Stimulated activated naive CD8-positive, alpha-beta T cell treated with anti-CD3 and anti-CD28 coated beads, Interleukin-15, Interleukin-2, amounts not matched to agents 100 U/mL and 50 U/mL, for 24 hours (primary cell): ENCODE data around the gene RBM8A.

Experiments
- ATAC-seq: fragments of 150-1000 bp; cut with Tn5 transposase; one replicate; pipeline ENCODE4 v1.10.0; 2021
- DNase-seq: peaks from one replicate; pipeline ENCODE4 v3.0.0; 2021

Gene RBM8A

GRCh38 chr1:145927063-145927886, at the start of gene RBM8A:
RBM8A (minus strand) TSS chr1:145927484; CDS start chr1:145927426, 58 bp downstream.
- peak; percentile 97 for ATAC-seq
- DNase-seq = peak; percentile 89

DNA sequence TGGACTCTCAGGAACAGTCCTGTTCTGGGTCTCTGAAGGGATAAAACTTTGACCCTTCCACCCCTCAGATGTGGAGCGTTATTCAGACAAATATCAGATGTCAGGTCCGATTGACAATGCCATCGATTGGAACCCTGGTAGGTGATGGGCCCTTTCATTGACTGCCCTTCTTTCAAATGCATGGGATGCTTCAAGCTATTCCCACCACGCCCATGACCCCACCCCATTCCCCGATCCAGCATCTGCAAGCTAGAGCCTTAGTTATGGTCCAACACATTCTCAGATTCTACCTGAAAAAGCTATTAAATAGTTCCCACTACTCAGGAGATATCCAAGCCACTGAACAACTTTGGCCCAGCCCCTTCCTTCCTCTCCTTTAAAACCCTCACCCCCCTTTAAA, 49.7 kb upstream of the RBM8A start:
- DNase-seq (no peak), ATAC-seq (no peak)

DNA sequence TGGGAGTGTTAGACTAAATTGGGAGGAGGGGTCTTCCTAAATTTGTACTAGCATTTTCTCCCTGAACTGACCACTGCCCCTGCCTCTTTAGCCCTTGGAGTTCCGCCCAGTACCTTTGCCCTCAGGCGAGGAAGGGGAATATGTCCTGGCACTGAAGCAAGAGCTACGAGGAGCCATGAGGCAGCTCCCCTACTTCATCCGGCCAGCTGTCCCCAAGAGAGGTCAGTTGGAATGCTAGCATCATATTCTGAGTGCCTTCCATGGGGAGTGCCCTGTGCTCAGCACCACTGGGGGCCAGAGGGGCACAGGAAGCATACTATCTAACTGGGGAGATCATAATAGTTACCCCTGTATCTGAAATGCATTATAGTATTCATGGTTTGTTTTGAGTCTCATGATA, 47.9 kb upstream of the RBM8A start:
- ATAC-seq = no peak
- no peak for DNase-seq

DNA sequence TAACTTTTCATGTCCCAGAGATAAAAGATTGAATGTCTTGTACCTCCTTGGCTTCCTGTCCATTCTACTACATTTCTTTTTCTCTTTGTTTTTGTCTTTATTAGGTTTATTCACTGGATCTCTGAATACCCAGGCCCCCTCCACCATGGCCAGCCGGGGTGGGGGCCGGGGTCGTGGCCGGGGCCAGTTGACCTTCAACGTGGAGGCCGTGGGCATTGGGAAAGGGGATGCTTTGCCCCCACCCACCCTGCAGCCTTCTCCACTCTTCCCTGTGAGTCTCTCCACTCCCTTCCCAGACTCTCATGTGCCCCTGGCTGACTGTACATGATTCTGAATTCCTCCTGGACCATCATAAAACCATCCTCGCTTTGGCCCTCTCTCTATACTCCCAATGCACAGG, 47.4 kb upstream of the RBM8A start:
- DNase-seq = no peak
- no peak for ATAC-seq

DNA sequence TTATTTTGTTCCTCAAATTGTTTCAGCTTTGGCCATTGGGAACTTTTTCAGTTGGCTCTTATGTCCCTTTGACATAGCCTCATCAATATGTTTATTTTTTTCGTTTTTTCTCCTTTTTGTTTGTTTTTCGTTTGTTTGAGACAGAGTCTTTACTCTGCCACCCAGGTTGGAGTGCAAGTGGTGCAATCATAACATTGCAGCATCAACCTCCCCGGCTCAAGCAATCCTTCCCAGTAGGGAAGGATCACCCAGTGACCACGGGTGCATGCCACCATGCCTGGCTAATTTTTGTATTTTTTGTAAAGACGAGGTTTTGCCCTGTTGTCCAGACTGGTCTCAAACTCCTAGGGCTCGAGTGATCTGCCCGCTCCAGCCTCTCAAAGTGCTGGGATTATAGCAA, 45.3 kb upstream of the RBM8A start:
- ATAC-seq = no peak

GRCh38 chr1:145967288-145967687, 40.0 kb upstream of the RBM8A start:
- no peak for DNase-seq
- no peak for ATAC-seq

More for the DNA sequence above, 45.3 kb upstream of the RBM8A start:
- no peak for DNase-seq

GRCh38 chr1:145965119-145965744, 37.9 kb upstream of the RBM8A start:
- DNase-seq (no peak), ATAC-seq (no peak)

DNA sequence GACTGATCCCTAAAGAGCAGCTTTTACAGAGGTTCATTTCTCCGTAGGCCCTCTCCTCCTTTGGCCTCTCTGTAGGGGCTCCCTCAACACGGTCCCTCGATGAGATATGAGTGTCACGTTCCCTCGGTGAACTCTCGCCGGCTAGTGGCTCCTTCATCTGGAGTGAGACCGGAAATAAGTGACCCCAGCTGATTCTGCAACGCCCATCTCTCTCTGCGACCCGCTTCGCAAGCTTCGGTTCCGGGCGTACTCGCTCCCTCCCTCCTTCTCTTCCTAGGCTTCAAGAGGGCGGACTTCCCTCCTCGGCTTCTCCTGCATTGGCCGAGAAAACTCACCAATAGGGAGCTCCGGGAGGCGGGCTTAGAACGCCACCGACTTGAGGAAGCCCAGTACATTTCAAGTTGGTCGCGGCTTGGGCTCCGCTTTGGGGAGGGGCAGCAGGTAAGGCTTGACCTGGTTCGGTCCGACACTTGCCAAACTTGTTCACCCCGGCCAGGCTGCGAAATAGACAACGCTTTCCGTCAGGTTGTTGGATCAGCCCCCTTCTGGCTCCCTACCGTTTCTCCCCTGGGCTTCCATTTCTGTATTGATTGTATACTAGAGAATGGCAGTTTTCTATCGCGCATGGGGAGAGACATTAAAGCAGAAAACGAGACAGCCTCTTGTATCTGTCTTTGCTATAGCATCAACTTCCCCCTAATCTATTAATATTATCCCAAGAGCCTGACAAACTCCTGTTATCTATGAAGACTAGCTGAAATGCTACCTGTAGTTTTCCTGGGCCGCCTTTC, 37.2 kb upstream of the RBM8A start, which contains the start of the genes ANKRD34A and POLR3GL:
TSS of gene ANKRD34A (minus strand) at position 248 of the 791 bp plus-strand sequence. CDS start 2,816 bp downstream, outside the sequence.
TSS of gene POLR3GL (plus strand) at position 363 of the 791 bp plus-strand sequence. CDS start 10,176 bp downstream, outside the sequence.
- peak; percentile 90 for ATAC-seq
- peak; percentile 90 for DNase-seq

DNA sequence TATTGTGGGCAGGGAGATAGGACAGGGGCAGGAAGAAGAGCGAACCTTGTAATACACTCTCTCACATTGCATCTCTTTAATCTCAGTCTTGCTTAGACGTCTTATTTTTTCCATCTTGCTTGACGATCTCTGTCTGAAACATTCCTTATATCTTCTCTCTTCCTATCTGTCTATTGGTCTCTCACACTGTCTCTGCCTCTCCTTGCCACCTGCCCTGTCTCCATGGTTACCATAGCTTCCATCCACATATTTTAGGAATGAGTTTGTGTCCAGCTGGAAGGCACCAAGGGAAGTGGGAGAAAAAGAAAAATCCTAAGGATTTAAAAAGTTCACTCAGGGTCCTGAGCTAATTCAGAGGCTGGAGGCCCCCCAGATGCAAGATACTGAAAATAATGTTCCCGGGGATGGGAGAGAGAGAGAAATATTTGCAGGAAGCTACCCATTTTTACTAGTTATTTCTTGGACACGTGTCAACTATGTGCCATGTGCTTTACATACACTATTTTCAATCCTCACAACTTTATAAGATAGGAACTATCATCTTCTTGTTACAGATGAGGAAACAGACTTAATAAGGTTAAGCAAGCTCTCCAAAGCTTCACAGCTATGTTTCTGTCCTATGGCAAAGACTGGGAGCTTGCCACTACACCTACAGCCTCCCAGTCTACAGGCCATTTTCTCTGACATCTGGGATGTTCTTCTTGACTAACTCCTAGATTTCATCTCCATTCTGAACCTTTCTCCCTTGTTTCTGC, 36.2 kb upstream of the RBM8A start:
- DNase-seq (no peak), ATAC-seq (no peak)

GRCh38 chr1:145962157-145963102, 35.1 kb upstream of the RBM8A start:
- ATAC-seq = no peak
- peak; percentile 54 for DNase-seq

DNA sequence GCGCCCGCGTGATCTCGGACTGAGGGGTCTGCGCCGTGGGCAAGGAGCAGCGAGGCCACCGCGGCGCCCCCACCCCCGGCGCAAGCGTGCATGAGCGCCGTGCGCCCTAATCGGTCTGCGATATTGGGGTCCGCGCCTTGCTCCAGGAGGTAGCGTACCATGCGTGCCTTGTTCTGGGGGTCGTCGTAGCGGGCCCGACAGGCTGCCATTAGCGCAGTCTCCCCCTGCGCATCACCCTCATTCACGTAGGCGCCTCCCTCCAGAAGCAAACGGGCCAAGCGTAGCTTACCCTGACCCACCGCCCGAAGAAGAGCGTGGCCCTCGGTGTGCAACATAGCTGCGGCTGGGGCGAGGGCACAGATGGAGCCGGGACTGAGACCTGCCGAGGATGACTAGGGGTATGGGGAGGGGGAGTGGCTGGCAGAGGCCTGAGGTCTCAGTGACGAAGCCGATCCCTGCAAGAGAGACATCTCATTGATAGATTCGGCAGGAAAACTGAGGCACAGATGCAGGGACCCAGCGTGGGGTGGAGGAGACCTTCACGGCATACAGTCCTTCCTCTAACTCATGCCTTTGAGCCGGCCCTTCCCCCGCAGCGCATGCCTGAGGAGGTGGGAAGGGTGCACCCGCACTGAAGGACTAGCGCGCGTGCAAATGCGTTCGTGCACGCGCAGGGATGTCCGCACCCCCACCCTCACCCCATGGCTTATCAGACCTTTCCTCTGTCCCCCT, 34.3 kb upstream of the RBM8A start:
- ATAC-seq (peak; percentile 1), DNase-seq (peak; percentile 77)

DNA sequence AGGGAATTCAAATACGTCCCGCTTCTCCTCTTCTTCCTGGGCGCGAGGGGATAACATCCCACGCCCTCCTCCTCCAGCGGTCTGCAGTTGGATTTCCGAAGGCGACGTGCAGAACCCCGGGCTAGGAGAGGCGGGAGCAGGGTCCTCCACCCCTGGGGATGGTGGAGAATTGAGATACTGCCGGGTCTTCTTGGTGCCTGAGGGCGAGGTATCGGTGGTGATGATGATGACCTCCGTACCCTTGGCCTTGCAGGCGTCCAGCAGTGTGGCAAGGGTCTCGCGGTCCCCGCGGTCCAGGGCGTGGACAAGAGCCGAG, 33.8 kb upstream of the RBM8A start:
- DNase-seq (no peak), ATAC-seq (no peak)

DNA sequence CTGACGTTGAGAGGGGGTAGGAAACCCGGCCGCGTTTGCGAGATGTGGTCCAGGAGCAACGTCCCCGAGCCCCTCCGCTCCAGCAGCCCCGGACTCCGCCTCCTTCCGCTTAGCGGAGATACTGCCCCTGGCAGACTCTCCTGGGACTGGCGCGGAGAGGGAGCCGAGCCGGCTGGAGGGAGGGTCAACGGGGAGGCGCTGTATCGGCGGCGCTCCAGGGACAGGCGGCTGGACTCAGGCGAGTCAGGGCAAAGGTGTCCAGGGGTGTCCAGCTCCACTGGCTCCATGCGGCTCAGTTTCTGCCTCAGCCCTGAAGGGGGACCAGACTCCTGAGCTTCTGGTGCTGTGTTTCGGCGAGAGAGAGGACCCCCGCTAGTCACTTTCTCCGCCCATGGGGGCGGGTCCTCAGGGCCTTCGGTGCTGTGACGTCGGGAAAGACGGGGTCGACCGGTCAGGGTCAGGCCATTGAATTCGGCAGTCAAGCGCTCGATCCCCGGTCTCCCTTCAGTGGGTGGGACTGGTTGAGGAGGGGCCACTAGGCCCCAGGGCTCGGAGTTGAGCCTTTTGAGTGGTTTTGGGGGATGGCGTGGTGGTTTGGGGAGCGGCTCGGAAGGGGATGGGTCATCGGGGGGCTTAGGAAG, 33.3 kb upstream of the RBM8A start:
- ATAC-seq (no peak), DNase-seq (peak; percentile 71)

GRCh38 chr1:145959957-145960467, 32.7 kb upstream of the RBM8A start:
- ATAC-seq = no peak
- DNase-seq = no peak

DNA sequence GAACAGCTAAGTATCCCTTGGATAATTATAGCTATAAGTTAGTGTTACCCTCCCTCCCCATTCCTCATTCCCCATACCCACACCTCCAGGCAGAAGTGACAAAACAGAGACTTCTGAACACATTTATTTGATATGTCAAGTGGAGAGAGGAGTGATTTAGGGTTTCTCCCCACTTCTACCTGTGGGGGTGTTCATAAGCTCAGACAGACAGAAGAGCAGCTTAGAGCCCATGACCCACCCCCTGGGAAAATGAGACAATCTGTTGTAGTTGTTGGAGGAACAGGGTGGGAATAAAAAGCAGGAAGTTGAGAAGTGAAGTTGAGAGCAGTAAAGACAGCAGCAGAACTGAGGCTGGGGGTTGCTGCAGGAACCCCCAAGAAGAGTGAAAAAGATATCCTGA, 32.0 kb upstream of the RBM8A start:
- ATAC-seq (no peak), DNase-seq (no peak)

DNA sequence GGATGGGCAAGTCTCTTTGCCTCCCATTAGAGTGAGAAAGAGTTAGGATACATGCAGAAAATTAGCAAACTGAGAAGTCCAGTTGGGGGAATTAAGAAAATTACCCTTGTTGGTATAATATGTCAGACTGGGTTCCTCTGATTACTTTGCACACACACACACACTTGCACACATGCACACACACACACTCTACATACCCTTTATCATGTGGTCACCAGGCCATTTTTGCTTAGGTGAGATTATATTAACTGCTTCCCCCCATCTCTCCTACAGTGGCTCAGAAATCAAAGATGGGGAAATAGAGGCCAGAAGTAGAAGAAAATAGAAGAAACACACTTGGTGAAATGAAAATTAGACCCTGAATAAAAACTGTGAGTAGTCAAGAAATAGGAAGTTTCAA, 31.4 kb upstream of the RBM8A start:
- ATAC-seq = no peak

GRCh38 chr1:145957443-145958319, 30.4 kb upstream of the RBM8A start, which contains the start of gene LIX1L:
LIX1L (minus strand) TSS chr1:145958017; CDS start chr1:145957927, 90 bp downstream.
- DNase-seq = peak; percentile 95
- ATAC-seq = peak; percentile 92

More for the DNA sequence above, 31.4 kb upstream of the RBM8A start:
- DNase-seq = no peak

- ATAC-seq (no peak), DNase-seq (no peak)
These were observed 29.6 kb upstream of the RBM8A start for GRCh38 chr1:145956781-145957442.
